HT-29 (cell line): ENCODE measurements around the gene OR52N1. TPM values are rescaled to one million over a fixed set of nuclear protein-coding genes. Genes with fewer than 3 reads are reported as not detected.

ENCODE experiments used
- total RNA-seq: library from RNA; depleted of rRNA; stranded (reverse); fragments of >200 nt; shearing (Covaris generic); gene quantifications from 2 replicates; pipeline ENCODE4 v1.2.3, GENCODE V29; 2014; rRNA removed

The OR52N1 gene
- total RNA-seq, 1 experiment from 2014 or later = not detected

Other genes with a start within 250 kb of the OR52N1 start
- gene OR52H1, start 242.7 kb downstream of the OR52N1 start, total RNA-seq = not detected in 2 replicates
- gene OR52B6, start 210.4 kb downstream of the OR52N1 start, total RNA-seq = not detected in 2 replicates
- 0.47 and 2.7 TPM in 2 replicates for gene TRIM6, start 194.6 kb downstream of the OR52N1 start, total RNA-seq
- gene TRIM34, start 166.3 kb downstream of the OR52N1 start, total RNA-seq = 2.8 and 4.7 TPM in 2 replicates
- gene TRIM5, start 106.2 kb downstream of the OR52N1 start, total RNA-seq = 11.0 and 16.6 TPM in 2 replicates
- 0.33 TPM in 1 of 2 replicates, not detected in the other for gene TRIM22, start 101.5 kb downstream of the OR52N1 start, total RNA-seq
- not detected in 2 replicates for gene OR56B1, start 54.8 kb downstream of the OR52N1 start, total RNA-seq
- gene OR52N4, start 37.0 kb downstream of the OR52N1 start, total RNA-seq = not detected in 2 replicates
- not detected in 2 replicates for gene OR52N5, start 7.9 kb downstream of the OR52N1 start, total RNA-seq
- not detected in 2 replicates for gene OR52N2, start 17.7 kb upstream of the OR52N1 start, total RNA-seq
- gene OR52E6, start 50.6 kb upstream of the OR52N1 start, total RNA-seq = not detected in 2 replicates
- gene OR52E8, start 66.4 kb upstream of the OR52N1 start, total RNA-seq = not detected in 2 replicates
- not detected in 2 replicates for gene OR52E4, start 89.4 kb upstream of the OR52N1 start, total RNA-seq
- not detected in 2 replicates for gene OR52E5, start 101.9 kb upstream of the OR52N1 start, total RNA-seq
- not detected in 2 replicates for gene OR56A3, start 151.0 kb upstream of the OR52N1 start, total RNA-seq
- not detected in 2 replicates for gene OR56A5, start 177.2 kb upstream of the OR52N1 start, total RNA-seq
- not detected in 2 replicates for gene OR52L1, start 195.7 kb upstream of the OR52N1 start, total RNA-seq
- gene OR56A4, start 215.7 kb upstream of the OR52N1 start, total RNA-seq = not detected in 2 replicates
- not detected in 2 replicates for gene OR56A1, start 239.5 kb upstream of the OR52N1 start, total RNA-seq